SU-DHL-6 (cell line): ENCODE data around the gene L2HGDH.

ENCODE experiments used
- CTCF ChIP-seq: fragments of 200-600 bp; sonication (generic); IDR thresholded peaks from one replicate; pipeline ENCODE4 v1.5.1; 2017; ENCODE audit warnings: antibody characterized with exemption, mild to moderate bottlenecking, low read length, moderate library complexity; ENCODE audit not compliant: insufficient read depth, poor library complexity, severe bottlenecking
- EZH2phosphoT487 ChIP-seq: fragments of 200-600 bp; sonication (generic), shearing (Covaris generic); conservative IDR thresholded peaks from 2 replicates; pipeline ENCODE4 v1.6.1; 2018; ENCODE audit warnings: mild to moderate bottlenecking, antibody characterized with exemption, low read length, moderate library complexity, mixed read lengths

- TF ChIP-seq CTCF (no peak), EZH2phosphoT487 (no peak)
These were observed 7.7 kb upstream of the L2HGDH start for GRCh38 chr14:50319721-50320120.
